Mammary microvascular endothelial cell (primary cell): ENCODE results near the gene ATP4A. TPM values are rescaled to one million over a fixed set of nuclear protein-coding genes. Genes with fewer than 3 reads are reported as not detected.

Experiments used
- total RNA-seq: library from RNA; depleted of rRNA; stranded (reverse); fragments of >200 nt; gene quantifications from 2 replicates; pipeline ENCODE4 v1.2.3, GENCODE V29; 2015

ATP4A gene
- not detected in 2 replicates for total RNA-seq

GRCh38 chr19:35563207-35563829 lies at the start of gene ATP4A:
TSS of gene ATP4A (minus strand) at chr19:35563658. CDS start at chr19:35563629, 29 bp downstream.

GRCh38 chr19:35612559-35613321 lies 49.3 kb upstream of the ATP4A start, which contains the start of gene HAUS5:
TSS of gene HAUS5 (plus strand) at chr19:35612735. CDS start at chr19:35612795, 60 bp downstream.

GRCh38 chr19:35585848-35586247 lies 22.4 kb upstream of the ATP4A start, which contains the start of gene PMIS2:
TSS of gene PMIS2 (plus strand) at chr19:35586173. CDS start at chr19:35586260, 87 bp downstream.

GRCh38 chr19:35545001-35545854 lies 18.2 kb downstream of the ATP4A start, which contains the start of gene TMEM147:
TSS of gene TMEM147 (plus strand) at chr19:35545626. CDS start at chr19:35545740, 114 bp downstream.

GRCh38 chr19:35533201-35533821 lies 30.1 kb downstream of the ATP4A start, which contains the start of gene GAPDHS:
TSS of gene GAPDHS (plus strand) at chr19:35533456. CDS start at chr19:35533528, 72 bp downstream.

GRCh38 chr19:35528218-35529038 lies 35.0 kb downstream of the ATP4A start, which contains the start of gene SBSN:
TSS of gene SBSN (minus strand) at chr19:35528311. CDS start at chr19:35528281, 30 bp downstream.

GRCh38 chr19:35513628-35514281 lies 49.7 kb downstream of the ATP4A start, which contains the start of gene DMKN:
TSS of gene DMKN (minus strand) at chr19:35513649. CDS start at chr19:35513475, 174 bp downstream.

Other genes with a start within 250 kb of the ATP4A start
- 0.15 and 1.1 TPM in 2 replicates for gene CD22, start 234.5 kb downstream of the ATP4A start, total RNA-seq
- not detected in 2 replicates for gene FFAR1, start 215.8 kb downstream of the ATP4A start, total RNA-seq
- gene FFAR3, start 205.2 kb downstream of the ATP4A start, total RNA-seq: not detected in 2 replicates
- gene GPR42, start 192.6 kb downstream of the ATP4A start, total RNA-seq: not detected in 2 replicates
- not detected in 2 replicates for gene FFAR2, start 115.4 kb downstream of the ATP4A start, total RNA-seq
- not detected in 2 replicates for gene KRTDAP, start 73.2 kb downstream of the ATP4A start, total RNA-seq
- not detected in 2 replicates for gene DMKN, start 50.0 kb downstream of the ATP4A start, total RNA-seq
- not detected in 2 replicates for gene SBSN, start 35.3 kb downstream of the ATP4A start, total RNA-seq
- not detected in 2 replicates for gene GAPDHS, start 30.2 kb downstream of the ATP4A start, total RNA-seq
- 97.0 and 97.3 TPM in 2 replicates for gene TMEM147, start 18.0 kb downstream of the ATP4A start, total RNA-seq
- not detected in 2 replicates for gene PMIS2, start 22.5 kb upstream of the ATP4A start, total RNA-seq
- gene HAUS5, start 49.1 kb upstream of the ATP4A start, total RNA-seq: 13.0 and 13.1 TPM in 2 replicates
- gene RBM42, start 65.4 kb upstream of the ATP4A start, total RNA-seq: 93.7 and 102 TPM in 2 replicates
- 0.30 and 0.87 TPM in 2 replicates for gene ETV2, start 78.1 kb upstream of the ATP4A start, total RNA-seq
- gene COX6B1, start 84.7 kb upstream of the ATP4A start, total RNA-seq: 571 and 586 TPM in 2 replicates
- not detected in 2 replicates for gene UPK1A, start 102.9 kb upstream of the ATP4A start, total RNA-seq
- gene ZBTB32, start 140.9 kb upstream of the ATP4A start, total RNA-seq: not detected in 2 replicates
- 8.9 and 10.5 TPM in 2 replicates for gene KMT2B, start 154.3 kb upstream of the ATP4A start, total RNA-seq
- 14.1 and 16.2 TPM in 2 replicates for gene IGFLR1, start 178.8 kb upstream of the ATP4A start, total RNA-seq
- gene U2AF1L4, start 181.8 kb upstream of the ATP4A start, total RNA-seq: 2.1 and 2.7 TPM in 2 replicates
- gene PSENEN, start 182.0 kb upstream of the ATP4A start, total RNA-seq: 17.9 and 32.1 TPM in 2 replicates
- 8.8 and 12.2 TPM in 2 replicates for gene LIN37, start 184.9 kb upstream of the ATP4A start, total RNA-seq
- gene HSPB6, start 193.4 kb upstream of the ATP4A start, total RNA-seq: 0.25 TPM in 1 of 2 replicates, not detected in the other
- gene PROSER3, start 194.5 kb upstream of the ATP4A start, total RNA-seq: 9.4 and 13.3 TPM in 2 replicates
- gene ARHGAP33, start 211.9 kb upstream of the ATP4A start, total RNA-seq: 2.1 and 2.6 TPM in 2 replicates
- gene PRODH2, start 249.2 kb upstream of the ATP4A start, total RNA-seq: not detected in 2 replicates